ENCODE measurements around the gene SPRTN. TPM values are rescaled to one million over a fixed set of nuclear protein-coding genes. Genes with fewer than 3 reads are reported as not detected.

Gene SPRTN
- total and polyA plus RNA-seq, 2 donors (not counting 3 experiments of a cell fraction or from before 2014, with no cell fraction given), result 15.4 to 16.1 TPM

DNA sequence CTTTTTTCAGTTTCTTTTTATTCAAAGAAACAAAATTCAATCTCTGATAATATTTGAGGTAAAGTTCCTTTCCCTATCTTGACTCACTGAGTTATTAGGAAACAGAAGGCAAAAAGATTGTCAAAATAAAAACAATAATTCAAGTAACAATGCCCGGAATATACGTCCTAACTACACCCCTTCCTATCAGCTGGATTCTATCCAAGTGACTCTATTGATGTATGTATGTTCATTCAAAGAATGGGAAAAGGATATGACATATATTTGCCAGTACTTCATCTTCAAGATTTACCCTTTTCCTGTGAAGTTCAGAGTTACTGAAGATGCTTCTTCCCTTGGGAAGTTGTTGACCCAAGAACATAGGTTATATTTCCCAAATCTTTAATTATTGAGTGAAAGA, 13.7 kb downstream of the SPRTN start:
- ChIA-PET CTCF (interaction anchor here (1.2 kb wide), 2 partner anchors 70 to 238 kb away, joined by 3 to 4 read pairs; partner anchors contain the start of gene EGLN1), POLR2A (interaction anchor here (0.5 to 0.8 kb wide), 2 partner anchors 14 to 187 kb away, joined by 3 to 8 read pairs; partner anchors contain the start of genes EXOC8 and SPRTN)
- Histone ChIP-seq H3K9ac (replicated peaks; ENCODE audit: extremely low read depth, insufficient read depth, low read length) (peak overlapping the region; percentile 46), H3K27me3 (ENCODE audit: control insufficient read depth in 2 of 2, insufficient read depth in 2 of 2, low read length in 2 of 2) (no peaks in the 10 kb centered on the region), H3K9me1 (replicated peaks; ENCODE audit: control insufficient read depth, extremely low read depth, insufficient read depth, low read length) (no peaks in the 10 kb centered on the region), H3K4me1 (ENCODE audit: control insufficient read depth, extremely low read depth, insufficient read depth, low read length) (peaks cover 18% of the 10 kb centered on the region), H3K4me2 (ENCODE audit: insufficient read depth, low read length) (peak overlapping the region; percentile 69), H3K27ac (ENCODE audit: insufficient read depth, low read depth, low read length) (peak overlapping the region; percentile 81), H2AFZ (ENCODE audit: low read depth, low read length) (no peak overlapping the region), H3K36me3 (ENCODE audit: control insufficient read depth in 2 of 2, extremely low read depth in 1 of 2, insufficient read depth in 2 of 2, low read length in 2 of 2) (peaks cover 0 to 6% of the 10 kb centered on the region in 2 experiments), H3K9me3 (replicated peaks; ENCODE audit: control insufficient read depth, insufficient read depth, low read length) (no peaks in the 10 kb centered on the region), H4K20me1 (replicated peaks; ENCODE audit: control insufficient read depth, extremely low read depth, insufficient read depth, low read length) (no peaks in the 10 kb centered on the region), H3K4me3 (replicated peaks in 1 of 3; ENCODE audit: insufficient read depth in 1 of 3, low read depth in 1 of 3, low read length in 3 of 3) (no peak overlapping the region), H3K79me2 (ENCODE audit: control insufficient read depth, insufficient read depth, low read length) (peaks cover 1% of the 10 kb centered on the region)
- BruUV-seq (replicated peaks), result no TSS peak
- dilution Hi-C loops (cut with MboI; ENCODE audit: extremely low pct_ligation_motif_present, low sequenced_read_pairs) (no loop called here), intact Hi-C loops (cut with micrococcal nuclease) (loop anchor here (1.0 kb wide), 3 partner anchors 14 to 176 kb away; partner anchors contain the start of genes SPRTN and TSNAX)
- peak; percentile 93 for FAIRE-seq
- DNase-seq (ENCODE audit: low read depth, low spot score), result peak; percentile 92
- TF ChIP-seq EZH2 (IDR thresholded peaks at IDR 0.05; ENCODE audit: borderline replicate concordance, low read depth, low read length, severe bottlenecking) (no peak), POLR2A (IDR thresholded peaks at IDR 0.05; ENCODE audit: low read depth, low read length) (no peak), FOS (IDR thresholded peaks at IDR 0.05; ENCODE audit: borderline replicate concordance, insufficient read depth, low read length) (peak; percentile 50), MAX (IDR thresholded peaks at IDR 0.05; ENCODE audit: insufficient read depth, insufficient read length) (no peak), CTCF (IDR thresholded peaks at IDR 0.05; ENCODE audit: extremely low read depth in 1 of 2, insufficient read depth in 1 of 2, low read depth in 1 of 2, low read length in 2 of 2) (no peak), POLR2AphosphoS5 (IDR thresholded peaks at IDR 0.05; ENCODE audit: insufficient read depth, low read depth, low read length) (peak; percentile 14), GATA2 (IDR thresholded peaks at IDR 0.05; ENCODE audit: insufficient read depth, insufficient read length, low read depth, low read length) (peak; percentile 57), JUN (IDR thresholded peaks at IDR 0.05; ENCODE audit: borderline replicate concordance, insufficient read depth, insufficient read length, low read depth) (peak; percentile 83), MYC (IDR thresholded peaks at IDR 0.05; ENCODE audit: low read depth, low read length) (no peak)
